ACC112 (cell line): ENCODE data around the gene ZSCAN21.

ENCODE experiments used
- H2AFZ ChIP-seq: fragments of 200-600 bp; sonication (generic); one replicate; pipeline ENCODE4 v1.6.0; 2017; ENCODE audit warnings: antibody characterized with exemption, low read length; ENCODE audit not compliant: unreplicated experiment
- H3K27ac ChIP-seq: fragments of 200-600 bp; sonication (generic); 2 replicates; pipeline ENCODE4 v1.5.1; 2014; ENCODE audit warnings: low read depth, mild to moderate bottlenecking, antibody characterized with exemption, low read length, moderate library complexity
- H3K27me3 ChIP-seq: fragments of 200-600 bp; sonication (generic); 2 replicates; pipeline ENCODE4 v1.6.1; 2014; ENCODE audit warnings: mild to moderate bottlenecking, antibody characterized with exemption, low read length, moderate library complexity, mixed read lengths; ENCODE audit not compliant: insufficient read depth
- H3K36me3 ChIP-seq: fragments of 200-600 bp; sonication (generic); 2 replicates; pipeline ENCODE4 v1.6.1; 2016; ENCODE audit warnings: mild to moderate bottlenecking, antibody characterized with exemption, low read length, moderate library complexity, mixed read lengths; ENCODE audit not compliant: insufficient read depth
- H3K4me1 ChIP-seq: fragments of 200-600 bp; sonication (generic); one replicate; pipeline ENCODE4 v1.6.1; 2016; ENCODE audit warnings: low read length, mixed read lengths; ENCODE audit not compliant: insufficient read depth, unreplicated experiment, control insufficient read depth
- H3K4me3 ChIP-seq: fragments of 200-600 bp; sonication (generic); 2 replicates; pipeline ENCODE4 v1.5.1; 2014; ENCODE audit warnings: mild to moderate bottlenecking, low read depth, low read length
- H3K79me2 ChIP-seq: fragments of 200-600 bp; sonication (generic); one replicate; pipeline ENCODE4 v1.6.0; 2016; ENCODE audit warnings: low read length; ENCODE audit not compliant: control insufficient read depth, unreplicated experiment, insufficient read depth

Gene ZSCAN21

GRCh38 chr7:100109521-100110163 lies 60.1 kb downstream of the ZSCAN21 start:
- H3K36me3 ChIP-seq = peaks cover 3% of the 10 kb centered on the region; the same call in 1 of the 2 replicates
- no peak overlapping the region for H3K27ac ChIP-seq
- no peaks in the 10 kb centered on the region for H3K27me3 ChIP-seq
- H3K79me2 ChIP-seq = no peaks in the 10 kb centered on the region
- H3K4me3 ChIP-seq = no peak overlapping the region
- H2AFZ ChIP-seq = no peak overlapping the region
- no peaks in the 10 kb centered on the region for H3K4me1 ChIP-seq

DNA sequence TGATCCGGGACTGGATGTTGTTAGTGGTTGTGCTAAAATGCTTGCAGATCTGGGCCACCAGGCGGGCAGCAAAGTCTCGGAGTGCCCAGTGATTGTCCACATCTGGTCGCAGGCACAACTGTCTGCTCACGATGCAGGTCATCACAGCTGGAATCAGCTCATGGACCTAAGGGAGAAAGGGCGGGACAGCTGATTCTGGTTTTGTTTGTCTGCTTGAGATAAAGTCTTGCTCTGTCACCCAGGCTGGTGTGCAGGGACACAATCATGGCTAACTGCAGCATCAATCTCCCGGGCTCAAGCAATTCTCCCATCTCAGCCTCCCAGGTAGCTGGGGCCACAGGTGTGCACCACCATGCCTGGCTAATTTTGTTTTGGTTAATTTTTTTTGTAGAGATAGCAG lies 61.6 kb downstream of the ZSCAN21 start:
- Histone ChIP-seq H3K79me2 (no peaks in the 10 kb centered on the region), H3K4me3 (no peak overlapping the region), H3K4me1 (no peaks in the 10 kb centered on the region), H3K36me3 (peaks cover 3% of the 10 kb centered on the region; the same call in 1 of the 2 replicates), H3K27me3 (no peaks in the 10 kb centered on the region), H2AFZ (no peak overlapping the region), H3K27ac (no peak overlapping the region)

DNA sequence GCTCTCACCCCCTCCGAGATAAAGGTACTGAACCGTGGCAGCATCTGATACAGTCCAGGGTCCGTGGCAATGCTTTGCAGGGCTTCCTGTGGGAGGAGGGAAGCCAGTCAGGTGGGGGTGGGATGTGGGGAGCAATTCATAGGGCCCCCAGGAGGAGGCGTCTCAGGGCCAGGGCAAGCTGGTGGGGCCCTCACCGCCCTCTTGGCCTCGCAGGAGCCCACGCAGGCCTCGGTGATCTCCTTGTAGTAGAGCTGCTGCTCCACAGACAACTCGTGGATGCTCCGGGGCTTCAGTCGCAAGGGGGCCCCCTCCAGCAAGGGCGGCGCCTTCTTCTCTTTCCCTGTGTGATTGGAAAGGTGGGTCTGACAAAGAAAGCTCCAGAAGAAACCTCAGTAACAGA lies 62.3 kb downstream of the ZSCAN21 start:
- H3K36me3 ChIP-seq = peaks cover 3% of the 10 kb centered on the region; the same call in 1 of the 2 replicates
- H3K27me3 ChIP-seq = no peaks in the 10 kb centered on the region
- H2AFZ ChIP-seq = no peak overlapping the region
- H3K4me3 ChIP-seq = no peak overlapping the region
- H3K27ac ChIP-seq = no peak overlapping the region
- no peaks in the 10 kb centered on the region for H3K79me2 ChIP-seq
- H3K4me1 ChIP-seq = no peaks in the 10 kb centered on the region
